NCI-H1436 (cell line): Measurements from ENCODE around the gene GGTLC2.
"Not testable (repeated sequence)": the region's sequence is repeated elsewhere in the genome, so short reads cannot be mapped to it uniquely, and the experiment has no call there.

Experiments
- DNase-seq: peaks from one replicate; lab custom pipeline; 2025; lab: John Stamatoyannopoulos, UW

Gene GGTLC2

GRCh38 chr22:22644314-22644713 lies at the start of gene GGTLC2:
GGTLC2 (plus strand) TSS chr22:22644614; CDS start chr22:22646346, 1,732 bp downstream.
- not testable (repeated sequence) for DNase-seq

DNA sequence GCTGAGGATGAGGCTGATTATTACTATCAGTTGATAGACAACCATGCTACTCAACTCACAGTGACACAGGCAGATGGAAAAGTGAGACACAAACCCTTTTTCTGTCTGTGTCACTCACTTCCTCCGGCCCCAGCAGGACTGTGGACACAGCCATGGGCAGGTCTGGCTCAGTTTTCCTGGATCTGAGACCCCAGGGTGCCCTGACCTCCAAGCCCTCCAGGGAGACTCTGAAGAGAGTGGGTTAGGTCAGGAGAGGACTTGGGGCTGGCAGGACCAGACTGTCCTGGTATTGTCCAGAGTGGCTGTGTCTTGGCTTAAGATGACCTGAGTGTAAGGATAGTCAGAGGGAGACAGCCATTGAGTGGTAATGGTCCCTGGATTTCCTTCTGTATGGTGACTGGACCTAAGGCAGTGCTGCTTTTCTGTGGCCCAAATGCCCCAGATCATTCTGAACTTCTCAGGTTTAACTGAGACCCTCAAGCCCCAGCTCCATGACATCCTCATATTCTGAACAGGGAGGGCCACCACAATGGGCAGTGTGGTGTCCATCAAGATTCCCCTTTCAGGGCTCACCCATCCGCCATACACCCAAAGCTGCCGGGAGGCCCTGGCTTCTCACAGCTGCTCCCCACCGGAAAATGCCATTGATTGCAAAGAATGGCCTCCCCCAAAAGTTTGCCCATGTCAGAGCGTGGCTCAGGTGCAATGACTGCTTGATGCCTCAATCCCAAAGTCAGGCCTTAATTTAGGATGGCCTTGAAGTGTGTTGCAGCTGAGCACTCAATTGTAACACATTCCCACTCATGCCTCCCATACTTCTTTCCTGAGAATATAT lies 49.2 kb upstream of the GGTLC2 start:
- DNase-seq: no peak

- DNase-seq: no peak
Measured at GRCh38 chr22:22598144-22598543, 46.3 kb upstream of the GGTLC2 start.

DNA sequence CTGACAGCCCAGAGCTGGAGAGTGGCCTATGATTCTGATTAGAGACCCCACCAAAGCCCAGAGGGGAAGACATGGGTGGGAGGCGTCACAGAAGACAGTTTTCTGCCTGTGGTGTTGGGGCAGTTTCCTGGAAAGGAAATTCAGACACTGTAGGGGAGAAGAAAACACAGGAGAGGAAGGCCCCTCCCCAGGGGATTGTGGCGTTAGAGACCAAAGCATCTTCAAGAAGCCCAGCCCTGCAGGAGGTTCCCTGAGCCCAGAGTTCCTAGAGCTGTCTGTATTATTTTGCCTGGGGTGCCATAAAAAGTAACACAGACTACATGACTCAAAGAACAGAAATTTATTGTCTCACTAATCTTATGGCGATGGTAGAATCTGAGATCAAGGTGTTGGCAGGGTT lies 45.2 kb upstream of the GGTLC2 start:
- DNase-seq: no peak

DNA sequence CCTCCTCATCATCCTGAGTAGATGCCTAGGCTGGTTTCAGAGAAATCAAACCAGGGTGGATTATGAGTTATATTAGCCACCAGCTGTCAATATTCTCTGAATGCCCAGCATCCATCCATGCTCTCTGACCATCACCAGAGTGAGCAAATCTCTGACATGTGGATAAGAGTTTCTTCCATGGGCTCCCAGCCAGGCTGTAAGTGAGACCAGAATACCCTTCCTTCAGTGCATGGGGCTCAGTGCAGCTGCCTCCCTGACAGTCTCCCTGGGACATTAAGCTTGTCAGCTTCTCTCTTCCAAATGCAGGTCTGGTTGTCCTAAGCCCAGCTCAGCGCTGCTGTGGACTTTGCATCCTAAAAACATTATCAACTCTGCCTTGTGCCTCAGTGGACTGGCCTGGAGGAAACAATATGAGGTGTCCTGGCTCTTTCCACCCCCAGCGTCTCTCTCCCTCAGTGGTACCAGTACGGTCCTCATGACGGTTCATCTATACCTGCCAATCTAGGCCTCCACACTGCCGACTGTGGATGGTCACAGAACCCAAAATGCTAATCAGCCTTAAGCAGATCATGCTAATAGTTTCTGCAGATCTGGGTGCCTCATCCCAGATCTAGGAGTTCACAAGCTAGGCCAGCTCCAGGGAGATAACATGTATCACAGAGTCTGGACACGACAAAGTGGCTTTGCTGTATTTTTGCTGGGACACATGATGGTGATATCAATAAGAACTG lies 43.7 kb upstream of the GGTLC2 start:
- no peak for DNase-seq

GRCh38 chr22:22603470-22603947 lies 40.9 kb upstream of the GGTLC2 start:
- DNase-seq: no peak

DNA sequence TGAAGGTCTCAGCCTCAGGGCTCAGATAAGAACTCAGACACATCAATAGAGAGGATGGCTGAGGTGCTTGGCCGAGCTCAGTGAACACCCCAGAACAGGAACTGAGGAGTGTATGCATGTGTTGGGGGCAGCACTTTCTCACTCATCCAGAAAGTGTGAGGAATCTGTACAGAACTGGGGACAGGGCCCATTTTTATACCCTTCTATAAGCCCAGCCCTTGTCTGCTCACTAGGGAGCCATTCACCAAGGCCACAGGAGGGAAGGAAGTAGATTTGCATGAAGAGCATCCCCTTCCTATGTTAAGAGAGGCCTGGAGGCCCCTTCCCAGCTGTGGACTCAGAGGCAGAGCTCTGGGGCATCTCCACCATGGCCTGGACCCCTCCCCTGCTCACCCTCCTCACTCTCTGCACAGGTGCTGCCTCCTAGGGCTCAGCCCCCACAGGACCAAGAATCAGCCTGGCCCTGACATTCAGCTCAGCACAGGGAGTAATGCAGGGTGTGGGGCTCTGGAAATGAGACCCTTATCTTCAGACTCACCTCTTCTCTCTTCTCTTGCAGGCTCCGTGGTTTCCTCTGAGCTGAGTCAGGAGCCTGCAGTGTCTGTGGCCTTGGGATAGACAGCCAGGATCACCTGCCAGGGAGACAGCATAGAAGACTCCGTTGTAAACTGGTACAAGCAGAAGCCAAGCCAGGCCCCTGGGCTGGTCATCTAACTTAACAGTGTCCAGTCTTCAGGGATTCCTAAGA lies 39.9 kb upstream of the GGTLC2 start:
- no peak for DNase-seq

DNA sequence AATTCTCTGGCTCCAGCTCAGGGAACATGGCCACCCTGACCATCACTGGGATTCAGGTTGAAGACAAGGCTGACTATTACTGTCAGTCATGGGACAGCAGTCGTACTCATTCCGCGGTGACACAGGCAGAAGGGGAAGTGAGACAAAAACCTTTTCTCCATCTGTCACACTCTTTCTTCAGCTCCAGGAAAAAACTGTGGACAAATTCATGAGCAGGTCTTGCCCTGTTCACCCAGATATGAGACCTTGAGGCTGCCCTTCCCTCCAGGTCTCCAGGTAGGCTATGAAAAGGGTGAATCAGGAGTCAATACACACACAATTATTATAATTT lies 39.4 kb upstream of the GGTLC2 start:
- DNase-seq: no peak

- not testable (repeated sequence) for DNase-seq
Measured at GRCh38 chr22:22608022-22608421, 36.4 kb upstream of the GGTLC2 start.

DNA sequence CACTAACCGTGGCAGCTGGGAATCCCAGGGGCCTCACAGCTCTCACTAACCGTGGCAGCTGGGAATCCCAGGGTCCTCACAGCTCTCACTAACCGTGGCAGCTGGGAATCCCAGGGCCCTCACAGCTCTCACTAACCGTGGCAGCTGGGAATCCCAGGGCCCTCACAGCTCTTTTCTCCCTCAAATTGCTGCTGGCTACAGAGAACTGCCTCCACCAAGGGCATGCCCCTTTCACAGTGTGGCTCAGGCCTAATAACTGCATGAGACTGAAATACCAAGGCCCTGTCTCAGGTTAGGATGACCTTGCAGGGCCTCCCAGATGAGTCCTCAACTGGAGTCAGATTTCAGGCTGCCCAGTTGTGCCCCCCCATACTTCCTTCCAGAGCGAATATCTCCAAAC lies 35.1 kb upstream of the GGTLC2 start:
- no peak for DNase-seq

GRCh38 chr22:22612516-22612915 lies 31.9 kb upstream of the GGTLC2 start:
- DNase-seq: no peak

- no peak for DNase-seq
Measured at GRCh38 chr22:22614065-22614464, 30.3 kb upstream of the GGTLC2 start.

GRCh38 chr22:22616636-22617035 lies 27.8 kb upstream of the GGTLC2 start:
- no peak for DNase-seq

- DNase-seq: no peak
Measured at GRCh38 chr22:22618448-22618847, 26.0 kb upstream of the GGTLC2 start.

DNA sequence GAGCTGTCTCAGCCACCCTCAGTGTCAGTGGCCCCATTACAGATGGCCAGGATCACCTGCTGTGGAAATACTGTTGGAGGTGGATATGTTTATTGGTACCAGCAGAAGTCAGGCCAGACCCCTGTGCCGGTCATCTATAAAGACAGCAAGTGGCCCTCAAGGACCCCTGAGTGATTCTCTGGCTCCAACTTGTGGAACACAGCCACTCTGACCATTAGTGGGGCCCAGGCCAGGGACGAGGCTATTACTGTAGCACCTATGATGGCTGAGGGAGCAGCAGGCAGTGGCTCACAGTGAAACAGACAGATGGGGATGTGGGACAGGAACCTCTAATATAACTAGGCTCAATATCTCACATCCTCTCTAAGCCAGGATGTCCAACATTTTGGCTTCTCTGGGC lies 25.5 kb upstream of the GGTLC2 start:
- no peak for DNase-seq

GRCh38 chr22:22619765-22620414 lies 24.5 kb upstream of the GGTLC2 start:
- DNase-seq: no peak

DNA sequence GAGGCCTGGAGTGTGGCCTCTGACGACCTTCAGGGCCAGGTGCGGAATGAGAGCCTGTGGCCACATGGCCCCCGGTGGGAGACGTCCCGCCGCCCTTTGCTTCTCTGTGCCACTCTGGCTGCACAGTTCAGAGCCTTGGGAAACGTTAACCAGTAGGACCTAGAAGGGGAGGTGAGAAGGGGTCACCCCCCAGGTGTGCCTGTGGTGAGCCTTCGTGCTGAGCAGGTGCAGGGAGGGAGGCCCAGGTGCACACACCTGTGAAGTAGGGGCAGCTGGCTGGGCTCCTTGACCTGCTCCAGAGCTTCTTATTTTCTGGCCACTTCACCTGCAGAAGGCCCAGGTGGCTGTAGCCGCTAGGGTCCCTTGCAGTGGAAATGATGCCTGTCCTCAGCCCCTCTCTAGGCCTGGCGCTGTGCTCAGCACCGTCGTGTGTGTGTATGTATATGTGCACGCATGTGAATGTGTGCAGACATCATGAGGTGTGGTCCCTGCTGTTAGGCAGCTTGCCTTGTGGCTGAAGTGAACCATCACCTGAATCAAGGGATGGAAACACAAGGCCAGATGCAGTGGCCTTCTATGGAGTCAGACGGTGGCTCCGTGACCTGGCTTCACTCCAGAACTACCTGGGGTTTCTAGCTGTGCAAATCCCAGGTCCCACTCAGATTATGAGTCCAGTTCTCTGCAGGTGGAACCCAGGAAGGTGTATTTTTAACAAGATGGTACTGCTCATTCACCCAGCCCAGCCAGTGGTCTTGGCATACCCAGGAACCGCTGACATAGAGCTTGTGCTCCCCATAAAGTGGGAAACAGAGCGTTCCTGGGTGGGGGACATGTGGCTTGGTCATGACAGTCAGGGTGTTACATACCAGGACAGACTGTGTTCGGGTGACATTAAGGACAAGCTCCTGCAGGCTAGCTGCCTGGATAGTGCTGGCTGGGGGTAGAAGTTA lies 15.6 kb upstream of the GGTLC2 start:
- DNase-seq: not testable (repeated sequence)

GRCh38 chr22:22631223-22631652 lies 13.2 kb upstream of the GGTLC2 start:
- DNase-seq: not testable (repeated sequence)

GRCh38 chr22:22632226-22632625 lies 12.2 kb upstream of the GGTLC2 start:
- not testable (repeated sequence) for DNase-seq

- DNase-seq: not testable (repeated sequence)
Measured at GRCh38 chr22:22633533-22633932, 10.9 kb upstream of the GGTLC2 start.

DNA sequence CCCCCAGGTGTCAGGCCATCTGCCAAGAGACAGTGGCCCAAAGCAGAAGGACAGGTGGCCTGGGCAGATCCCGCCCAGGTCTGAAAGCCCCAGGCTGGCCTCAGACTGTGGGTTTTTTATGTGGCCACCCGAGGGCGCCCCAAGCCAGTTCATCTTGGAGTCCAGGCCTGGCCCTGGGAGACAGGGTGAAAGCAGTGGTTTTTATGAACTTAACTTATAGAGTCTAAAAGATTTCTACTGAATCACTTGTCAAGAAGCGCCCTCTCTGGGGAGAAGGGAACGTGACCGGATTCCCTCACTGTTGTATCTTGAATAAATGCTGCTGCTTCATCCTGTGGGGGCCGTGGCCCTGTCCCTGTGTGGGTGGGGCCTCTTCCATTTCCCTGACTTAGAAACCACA lies 8.2 kb upstream of the GGTLC2 start:
- DNase-seq: not testable (repeated sequence)
